ENCODE results near the gene COL18A1.

Gene COL18A1

DNA sequence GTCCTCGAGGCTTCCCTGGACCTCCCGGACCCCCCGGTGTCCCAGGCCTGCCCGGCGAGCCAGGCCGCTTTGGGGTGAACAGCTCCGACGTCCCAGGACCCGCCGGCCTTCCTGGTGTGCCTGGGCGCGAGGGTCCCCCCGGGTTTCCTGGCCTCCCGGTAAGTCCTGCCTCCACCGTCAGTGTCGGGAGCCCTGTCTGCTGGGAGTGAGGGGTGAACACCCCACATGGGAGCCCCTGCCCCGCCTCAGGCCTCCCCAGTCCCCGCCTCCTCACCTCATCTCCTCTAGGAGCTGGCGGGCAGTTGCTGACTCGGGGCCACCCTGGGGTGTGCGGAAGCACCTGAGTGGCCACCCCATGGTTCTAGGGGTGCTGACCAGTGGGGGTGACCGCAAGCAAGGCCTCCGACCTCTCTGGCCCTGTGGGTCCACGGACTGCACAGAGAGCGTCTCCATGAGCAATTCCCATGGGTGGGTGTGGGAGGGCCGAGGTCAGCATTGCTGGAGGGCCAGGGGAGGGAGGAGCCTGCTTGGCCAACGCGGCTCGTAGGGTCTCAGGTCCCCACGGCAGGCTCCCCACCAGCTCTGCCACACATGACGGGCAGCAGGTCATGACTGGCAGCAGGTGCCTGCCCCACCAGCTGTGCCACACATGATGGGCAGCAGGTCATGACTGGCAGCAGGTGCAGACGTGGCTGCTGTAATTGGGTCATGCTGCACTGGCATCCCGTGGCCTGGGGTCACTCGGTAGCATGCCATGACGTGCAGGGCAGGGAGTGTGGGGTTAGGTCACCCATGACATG is 75.9 kb downstream of the COL18A1 start:
- DNase-seq (ENCODE audit: low read depth), result no peak

DNA sequence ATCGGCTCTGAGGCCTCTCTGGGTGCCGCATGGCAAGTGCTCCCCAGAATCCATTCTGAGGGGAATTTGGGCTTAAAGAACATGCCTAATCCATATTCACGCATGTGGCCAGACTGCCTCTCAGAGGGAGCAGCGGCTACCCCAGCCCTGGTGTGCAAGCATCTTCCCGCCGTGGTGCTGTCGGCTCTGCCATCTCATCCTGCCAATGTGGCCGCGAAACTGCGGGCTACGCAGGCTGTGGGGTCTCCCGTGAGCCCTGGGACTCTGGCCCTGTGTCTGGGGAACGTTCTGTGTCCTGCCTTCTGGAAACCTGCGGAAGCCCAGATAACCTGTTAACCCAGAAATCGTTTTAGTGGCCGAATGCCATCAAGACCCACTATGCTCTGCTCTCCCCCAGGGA is 76.6 kb downstream of the COL18A1 start:
- no peak for DNase-seq (ENCODE audit: low read depth)

DNA sequence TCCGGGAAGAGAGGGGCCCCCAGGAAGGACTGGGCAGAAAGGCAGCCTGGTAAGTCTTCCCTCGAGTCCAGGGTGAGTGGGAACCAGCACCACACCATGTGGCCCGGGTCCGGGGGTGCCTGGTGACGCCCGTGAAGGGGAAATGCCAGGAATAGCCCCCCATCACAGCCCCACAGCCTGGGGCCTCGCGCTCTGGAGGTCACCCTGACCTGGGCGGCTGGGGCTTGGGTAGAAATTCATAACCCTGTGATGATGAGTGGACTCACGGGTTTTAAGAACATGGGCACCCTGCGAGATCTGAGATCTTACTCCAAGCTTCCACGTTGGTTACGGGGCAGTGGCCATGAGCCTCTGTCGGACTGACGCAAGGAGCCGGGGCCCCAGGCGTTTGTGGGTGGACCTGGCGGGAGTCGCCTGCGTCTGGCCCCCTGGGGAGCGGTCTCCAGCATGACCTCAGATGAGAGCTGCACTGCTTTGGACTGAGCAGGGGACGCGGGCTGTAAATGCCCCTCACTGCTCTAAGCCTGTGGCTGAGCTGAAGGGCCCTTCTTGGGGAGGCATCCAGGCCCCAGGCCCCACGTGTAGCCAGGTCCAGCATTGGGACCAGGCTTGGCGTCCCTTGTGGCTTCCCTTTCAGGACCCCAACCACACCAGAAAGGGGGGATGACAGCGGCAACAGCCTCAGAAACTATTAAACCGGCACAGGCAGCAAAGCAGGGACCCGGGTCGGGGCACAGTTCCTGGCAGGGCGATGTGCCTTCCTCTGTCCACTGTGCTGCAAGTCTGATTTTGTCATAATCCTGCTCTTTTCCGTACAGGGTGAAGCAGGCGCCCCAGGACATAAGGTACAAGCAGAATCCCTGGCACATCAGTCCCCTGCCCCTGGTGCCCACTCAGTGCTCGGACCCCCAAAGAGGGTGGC is 77.3 kb downstream of the COL18A1 start:
- no peak for DNase-seq (ENCODE audit: low read depth)

DNA sequence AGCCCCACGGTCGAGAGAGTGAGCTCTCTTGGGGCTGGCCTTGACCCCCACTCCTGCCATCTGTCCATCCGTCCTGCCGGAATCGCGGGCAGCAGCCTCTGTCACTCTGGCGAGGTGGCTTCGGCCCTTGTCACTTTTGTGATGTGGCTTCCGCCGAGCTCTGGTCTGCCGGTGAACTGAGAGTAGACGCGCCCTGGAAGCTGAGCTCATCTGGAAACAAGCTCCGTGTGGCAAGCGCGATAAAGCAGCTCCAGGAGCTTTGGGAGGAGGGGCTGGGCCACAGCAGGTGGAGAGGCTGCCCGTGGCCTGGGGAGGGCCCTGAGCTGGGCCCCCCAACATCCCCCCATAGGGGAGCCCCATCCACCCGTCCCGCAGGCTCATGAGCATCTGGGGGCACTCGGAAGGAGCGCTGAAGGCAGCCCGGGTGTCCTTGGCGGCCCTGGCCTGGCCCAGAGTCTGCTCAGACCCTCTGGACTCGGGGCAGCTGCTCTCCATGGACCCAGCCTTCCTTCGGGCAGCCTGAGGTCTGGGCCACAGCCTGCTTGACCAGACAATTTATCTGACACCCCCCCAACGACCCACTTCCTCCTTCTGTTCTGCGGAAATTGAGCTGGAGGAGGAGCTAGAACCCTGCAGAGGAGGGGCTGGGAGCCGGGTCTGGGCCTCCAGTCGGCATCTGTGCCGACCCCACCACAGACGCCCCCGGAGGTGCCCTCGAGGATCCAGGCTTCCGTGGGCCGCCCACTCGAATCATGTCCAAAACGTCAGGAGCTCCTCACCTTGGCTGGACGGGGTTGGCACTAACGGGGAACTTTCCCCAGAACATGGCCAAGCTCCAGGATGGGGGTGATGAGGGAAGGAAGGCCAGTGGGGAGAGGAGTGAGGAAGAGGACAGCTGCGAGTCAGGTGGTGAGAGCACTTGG is 78.2 kb downstream of the COL18A1 start:
- DNase-seq (ENCODE audit: low read depth), result no peak

DNA sequence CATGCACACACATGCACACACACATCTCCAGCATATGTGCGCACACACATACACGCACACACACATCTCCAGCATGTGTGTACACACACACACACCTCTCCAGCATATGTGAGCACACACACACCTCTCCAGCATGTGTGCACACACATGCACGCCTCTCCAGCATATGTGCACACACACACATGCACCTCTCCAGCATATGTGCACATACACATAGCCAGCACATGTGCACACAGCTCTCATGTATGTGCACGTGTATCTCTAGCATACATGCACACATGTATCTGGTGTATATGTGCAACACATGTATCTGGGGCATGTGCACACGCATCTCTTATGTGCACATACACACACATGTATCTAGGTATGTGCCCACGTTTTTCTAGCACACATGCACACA is 79.4 kb downstream of the COL18A1 start:
- DNase-seq (ENCODE audit: low read depth), result no peak

DNA sequence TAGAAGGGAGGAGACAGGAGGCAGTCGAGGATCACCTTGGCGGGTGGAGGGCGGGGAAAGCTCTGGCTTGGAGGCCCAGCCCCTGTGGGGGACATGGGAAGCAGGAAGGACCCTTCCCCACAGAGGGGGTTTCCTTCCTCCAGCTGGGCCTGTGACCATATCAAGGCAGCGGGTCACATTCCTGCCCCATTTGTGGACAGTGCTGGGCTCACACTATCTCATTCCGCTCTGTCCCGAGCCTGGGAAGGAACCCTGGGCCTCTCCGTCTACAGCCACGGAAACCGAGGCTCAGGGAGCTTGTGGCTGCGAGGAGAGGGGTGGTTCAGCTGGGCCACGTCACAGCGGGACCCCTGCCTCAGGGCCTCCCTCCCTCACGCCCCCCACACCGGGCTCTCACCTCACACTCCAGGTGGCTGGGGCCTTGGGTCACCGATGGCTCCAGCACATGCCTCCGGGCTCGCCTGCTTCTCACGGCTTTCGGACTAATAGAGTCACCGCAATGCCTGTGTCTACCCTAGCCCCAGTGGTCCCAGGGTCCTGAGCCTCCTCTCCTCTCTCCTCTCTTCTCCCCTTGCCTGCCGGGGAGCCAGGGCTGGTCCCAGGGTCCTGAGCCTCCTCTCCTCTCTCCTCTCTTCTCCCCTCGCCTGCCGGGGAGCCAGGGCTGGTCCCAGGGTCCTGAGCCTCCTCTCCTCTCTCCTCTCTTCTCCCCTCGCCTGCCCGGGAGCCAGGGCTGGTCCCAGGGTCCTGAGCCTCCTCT is 80.9 kb downstream of the COL18A1 start:
- DNase-seq (ENCODE audit: low read depth), result no peak

DNA sequence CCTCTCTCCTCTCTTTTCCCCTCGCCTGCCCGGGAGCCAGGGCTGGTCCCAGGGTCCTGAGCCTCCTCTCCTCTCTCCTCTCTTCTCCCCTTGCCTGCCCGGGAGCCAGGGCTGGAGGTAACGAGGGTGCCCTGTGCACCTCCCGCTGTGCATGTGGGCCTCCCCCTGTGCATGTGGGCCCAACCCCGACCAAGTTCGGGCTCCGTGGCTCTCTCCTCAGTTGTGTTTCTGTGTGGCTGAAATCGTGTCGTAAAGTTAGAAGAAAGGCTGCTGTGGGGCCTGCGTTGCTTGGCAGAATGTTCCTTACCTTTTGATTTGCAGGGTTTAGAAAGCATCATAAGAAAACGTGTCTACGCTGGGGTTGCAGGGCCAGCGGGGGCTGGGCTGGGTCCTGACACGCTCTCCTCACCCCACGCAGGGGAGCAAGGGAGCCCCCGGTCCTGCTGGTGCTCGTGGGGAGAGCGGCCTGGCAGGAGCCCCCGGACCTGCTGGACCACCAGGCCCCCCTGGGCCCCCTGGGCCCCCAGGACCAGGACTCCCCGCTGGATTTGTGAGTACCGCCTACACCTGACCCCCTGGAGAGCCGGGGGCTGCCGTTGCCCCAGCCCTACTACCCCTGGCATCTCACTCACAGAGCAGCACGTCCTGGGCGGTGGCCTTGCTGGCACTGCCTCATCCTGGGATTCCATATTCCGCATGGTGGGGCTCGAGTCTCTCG is 81.6 kb downstream of the COL18A1 start:
- DNase-seq (ENCODE audit: low read depth), result no peak

DNA sequence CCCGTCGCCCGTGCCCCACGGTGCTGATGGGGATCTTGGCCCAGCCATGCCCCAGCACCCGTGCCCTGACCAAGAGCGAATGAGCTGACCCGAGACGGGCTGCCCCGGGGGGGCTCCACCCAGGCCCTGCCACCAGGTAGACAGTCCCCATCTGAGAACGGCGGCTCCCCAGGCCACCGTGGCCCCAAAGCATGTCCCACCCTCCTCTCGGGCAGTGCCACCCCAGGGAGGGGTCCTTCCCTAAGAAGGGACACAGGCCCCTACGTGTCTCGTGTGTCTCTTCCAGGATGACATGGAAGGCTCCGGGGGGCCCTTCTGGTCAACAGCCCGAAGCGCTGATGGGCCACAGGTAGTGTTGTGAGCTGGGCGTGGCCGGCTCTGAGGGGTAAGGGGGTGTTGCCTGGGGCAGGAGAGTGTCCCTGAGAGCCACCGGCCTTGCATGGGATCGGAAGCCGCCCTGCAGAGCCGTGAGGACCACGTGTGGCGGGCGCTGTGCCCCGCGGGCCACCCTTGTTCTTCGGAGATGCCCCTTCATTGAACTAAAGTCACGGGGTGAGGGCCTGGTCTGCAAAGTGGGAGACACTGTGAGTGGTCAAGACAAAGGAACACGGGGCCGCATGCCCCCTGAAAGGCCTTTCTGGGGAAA is 82.3 kb downstream of the COL18A1 start:
- DNase-seq (ENCODE audit: low read depth), result no peak

DNA sequence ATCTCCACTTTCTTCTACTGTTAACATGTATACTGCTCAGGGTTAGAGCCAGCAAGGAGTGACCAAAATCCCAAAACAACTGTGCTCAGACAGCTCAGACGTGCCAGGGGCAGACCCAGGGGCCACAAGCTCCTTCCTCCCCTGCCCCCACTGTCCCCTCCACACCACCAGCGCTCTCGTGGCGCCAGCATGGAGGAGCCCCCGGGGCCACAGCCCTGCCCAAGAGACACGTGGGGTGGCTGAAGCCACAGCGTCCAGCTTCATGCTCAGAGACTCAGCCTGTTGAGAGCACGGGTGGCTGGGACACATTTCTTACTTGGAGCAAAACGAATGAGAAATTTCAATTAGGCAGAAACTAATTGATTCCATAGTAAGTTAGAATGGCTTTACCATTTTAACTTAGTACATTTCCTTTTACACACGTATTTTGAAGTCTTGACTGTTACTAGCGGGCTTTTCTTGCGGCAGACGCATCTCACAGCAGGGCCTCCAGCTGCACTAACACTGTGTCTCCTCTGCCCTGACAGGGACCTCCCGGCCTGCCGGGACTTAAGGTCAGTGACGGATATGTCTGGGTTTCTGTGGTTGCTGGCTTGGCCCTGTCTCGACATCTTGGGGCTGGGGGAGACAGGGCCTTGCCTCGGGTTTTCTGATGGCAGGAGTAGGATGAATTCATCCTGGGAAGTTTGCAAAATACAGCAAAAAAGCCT is 83.1 kb downstream of the COL18A1 start:
- no peak for DNase-seq (ENCODE audit: low read depth)

DNA sequence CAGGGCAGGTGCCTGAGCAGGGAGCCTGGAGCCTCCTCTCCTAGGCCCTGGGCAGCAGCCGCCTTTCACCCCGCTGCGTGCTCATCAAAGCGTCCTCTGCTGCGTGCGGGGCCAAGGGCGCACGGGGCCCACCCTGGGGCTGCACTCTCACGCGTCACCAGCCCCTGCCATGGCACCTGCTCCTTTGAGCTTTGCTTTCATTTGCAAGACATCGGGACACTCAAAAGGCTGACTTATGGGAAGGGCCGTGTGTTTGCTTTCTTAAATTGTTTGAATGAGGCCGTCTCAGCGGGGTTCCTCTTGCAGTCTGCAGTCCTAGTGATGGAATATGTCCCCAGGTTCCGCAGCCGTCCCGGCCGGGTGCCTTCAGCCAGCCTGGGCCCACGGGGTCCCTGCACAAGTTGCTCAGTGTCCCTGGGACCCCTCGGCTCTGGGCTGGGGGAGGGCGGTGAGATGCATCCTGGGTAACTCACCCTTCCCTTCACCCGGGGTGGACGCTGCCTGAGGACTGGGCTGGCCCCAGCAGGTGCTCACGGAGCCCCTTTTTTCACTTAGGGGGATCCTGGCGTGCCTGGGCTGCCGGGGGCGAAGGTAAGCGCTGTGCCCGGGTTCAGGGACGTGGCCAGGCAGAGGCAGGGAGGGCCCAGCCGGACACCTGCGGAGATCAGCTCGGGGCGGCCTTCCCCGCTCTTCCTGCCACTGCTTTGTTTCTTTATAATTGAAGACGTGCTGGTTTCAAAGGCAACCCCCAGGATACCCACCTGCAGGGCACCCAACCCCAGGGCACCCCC is 84.2 kb downstream of the COL18A1 start:
- DNase-seq (ENCODE audit: low read depth), result no peak

DNA sequence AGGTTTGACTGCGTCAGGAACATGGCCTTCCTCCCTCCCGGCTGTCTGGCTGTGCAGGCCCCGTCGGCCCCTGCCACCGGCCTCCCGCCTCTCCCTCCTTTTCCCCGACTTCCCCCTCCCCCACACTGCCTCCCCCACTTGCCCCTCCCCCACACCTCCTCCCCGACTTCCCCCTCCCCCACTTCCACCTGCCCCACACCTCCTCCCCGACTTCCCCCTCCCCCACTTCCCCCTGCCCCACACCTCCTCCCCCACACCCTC is 84.7 kb downstream of the COL18A1 start:
- DNase-seq (ENCODE audit: low read depth), result no peak

DNA sequence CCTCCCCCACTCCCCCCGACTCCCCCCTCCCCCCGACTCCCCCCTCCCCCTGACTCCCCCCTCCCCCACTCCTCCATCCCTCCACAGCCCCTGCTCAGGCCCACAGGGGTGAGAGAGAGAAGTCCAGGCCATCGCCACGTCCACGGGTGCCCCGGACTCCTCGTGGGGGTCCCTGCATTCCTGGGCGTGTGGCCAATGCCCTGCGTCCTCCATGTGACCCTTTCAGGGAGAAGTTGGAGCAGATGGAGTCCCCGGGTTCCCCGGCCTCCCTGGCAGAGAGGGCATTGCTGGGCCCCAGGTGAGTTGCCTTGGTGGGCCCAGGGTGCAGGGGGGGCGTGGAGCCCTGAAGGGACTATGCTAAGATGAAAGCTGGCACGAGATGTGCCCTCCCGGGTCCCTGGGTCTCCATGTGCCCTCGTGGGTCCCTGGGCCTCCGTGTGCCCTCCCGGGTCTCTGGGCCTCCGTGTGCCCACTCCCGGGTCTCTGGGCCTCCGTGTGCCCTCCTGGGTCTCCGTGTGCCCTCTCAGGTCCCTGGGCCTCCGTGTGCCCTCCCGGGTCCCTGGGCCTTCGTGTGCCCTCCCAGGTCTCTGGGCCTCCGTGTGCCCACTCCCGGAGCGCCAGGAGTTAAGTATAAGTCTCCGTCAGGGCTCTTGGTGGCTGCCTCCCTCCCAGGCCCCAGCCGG is 85.2 kb downstream of the COL18A1 start:
- DNase-seq (ENCODE audit: low read depth), result no peak

DNA sequence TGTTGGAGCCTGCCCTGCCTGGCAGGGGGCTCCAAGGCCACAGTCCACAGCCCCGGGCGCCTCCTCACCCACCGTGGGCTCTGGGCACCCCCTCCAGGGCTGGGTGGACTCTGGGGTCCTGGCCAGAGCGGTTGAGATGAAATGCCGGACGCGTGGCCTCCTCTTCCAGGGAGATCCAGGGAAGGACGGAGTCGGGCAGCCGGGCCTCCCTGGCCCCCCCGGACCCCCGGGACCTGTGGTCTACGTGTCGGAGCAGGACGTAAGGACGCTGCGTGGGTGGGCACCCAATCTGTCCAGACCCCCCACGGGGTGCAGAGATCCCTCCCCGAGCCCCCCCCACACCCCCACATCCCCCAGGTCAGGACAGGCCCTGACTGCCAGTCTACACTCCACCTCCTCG is 86.1 kb downstream of the COL18A1 start:
- no peak for DNase-seq (ENCODE audit: low read depth)

DNA sequence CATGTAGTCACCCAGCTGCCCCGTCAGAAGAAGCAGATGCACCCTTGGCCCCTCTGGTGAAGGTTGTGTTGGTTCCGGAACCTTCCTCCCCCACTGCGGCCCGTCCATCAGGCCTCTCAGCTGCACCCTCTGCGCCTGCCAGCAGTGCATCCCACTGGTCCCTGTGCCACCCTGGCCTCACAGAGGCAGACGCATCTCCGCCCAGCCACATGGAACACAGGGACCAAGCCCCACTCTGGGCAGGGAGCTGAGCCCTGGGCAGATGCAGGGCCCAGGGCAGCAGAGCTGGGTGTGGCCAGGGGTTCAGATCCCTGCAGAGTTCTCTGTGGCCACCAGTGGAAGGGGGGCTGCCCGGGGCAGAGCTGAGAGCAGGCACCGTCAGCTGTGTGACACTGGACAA is 86.7 kb downstream of the COL18A1 start:
- DNase-seq (ENCODE audit: low read depth), result no peak

DNA sequence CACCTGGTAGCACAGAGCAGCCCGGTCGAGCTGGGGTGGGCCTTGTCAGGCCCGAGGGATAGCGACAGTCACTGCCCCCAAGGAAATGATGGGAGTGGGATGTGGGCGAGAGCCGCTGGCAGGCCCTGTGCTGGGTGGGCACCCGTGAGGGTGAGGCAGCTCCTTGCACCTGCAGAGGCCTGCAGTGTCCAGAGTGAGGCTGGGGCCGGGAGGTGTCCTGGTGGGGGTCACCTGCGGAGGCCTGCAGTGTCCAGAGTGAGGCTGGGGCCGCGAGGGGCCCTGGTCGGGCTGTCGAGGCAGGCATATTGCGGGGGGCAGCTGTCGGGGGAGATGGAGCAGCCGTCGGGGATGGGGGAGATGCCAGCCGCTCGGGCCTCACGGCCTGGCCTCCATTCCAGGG is 87.8 kb downstream of the COL18A1 start:
- DNase-seq (ENCODE audit: low read depth), result no peak

DNA sequence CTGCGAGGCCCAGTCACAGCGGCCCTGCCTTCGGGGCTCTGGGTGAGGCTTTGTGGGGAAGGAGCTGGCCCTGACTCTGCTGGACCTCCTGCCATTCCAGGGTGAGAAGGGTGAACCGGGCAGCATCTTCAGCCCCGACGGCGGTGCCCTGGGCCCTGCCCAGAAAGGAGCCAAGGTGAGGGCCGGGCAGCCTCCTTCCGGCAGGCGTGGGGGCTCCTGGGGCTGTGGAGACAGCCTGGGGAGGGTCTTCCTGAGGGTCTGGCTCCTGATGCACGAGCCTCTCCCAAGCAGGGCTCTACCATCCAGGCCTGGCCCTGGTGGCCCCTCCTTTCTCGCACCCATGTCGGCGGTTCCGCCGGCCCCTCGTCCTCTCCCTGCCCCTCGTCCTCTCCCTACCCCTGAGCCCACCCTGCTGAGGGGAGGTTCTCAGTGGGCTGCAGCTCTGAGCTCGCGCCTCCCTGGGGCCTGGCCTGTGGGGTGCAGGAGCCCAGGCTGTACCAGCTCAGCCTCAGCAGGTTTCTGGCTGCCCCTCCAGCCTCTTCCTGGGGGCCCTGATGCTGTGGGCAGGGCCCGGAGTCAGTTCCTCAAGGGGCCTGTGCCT is 88.5 kb downstream of the COL18A1 start:
- no peak for DNase-seq (ENCODE audit: low read depth)

DNA sequence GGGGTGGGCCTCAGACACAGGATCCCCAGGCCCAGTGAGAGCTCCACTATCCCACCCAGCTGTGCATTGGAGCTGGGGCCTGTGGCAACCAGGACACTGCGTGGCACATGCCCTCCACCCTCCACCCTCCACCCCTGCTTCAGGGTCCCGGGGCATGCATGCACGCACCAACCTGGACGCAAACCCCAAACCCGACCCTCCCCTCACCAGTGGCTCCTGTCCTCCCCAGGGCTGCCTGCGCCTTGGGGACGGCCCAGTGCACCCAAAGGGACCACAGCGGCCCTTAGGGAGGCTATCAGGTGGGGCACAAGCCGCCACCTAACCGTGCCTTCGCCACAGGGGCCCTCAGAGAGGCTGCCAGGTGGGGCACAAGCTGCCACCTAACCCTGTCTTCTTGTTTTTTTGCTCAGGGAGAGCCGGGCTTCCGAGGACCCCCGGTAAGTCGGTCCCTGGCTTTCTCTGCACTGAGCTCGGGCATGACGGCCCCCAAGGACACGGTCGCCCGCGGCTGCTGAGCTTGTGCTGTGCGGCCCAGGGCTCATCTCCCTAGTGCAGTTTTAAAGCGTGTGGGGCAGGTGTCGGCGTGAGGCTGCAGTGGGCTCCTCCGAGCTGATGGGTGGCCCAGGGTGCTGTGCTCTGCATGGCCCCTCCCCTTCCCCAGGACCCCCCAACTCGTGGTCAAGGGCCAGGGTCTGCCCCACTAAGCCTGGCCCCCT is 89.3 kb downstream of the COL18A1 start:
- DNase-seq (ENCODE audit: low read depth), result no peak
